ENCODE data around the gene DDX59. TPM values are rescaled to one million over a fixed set of nuclear protein-coding genes. Genes with fewer than 3 reads are reported as not detected.

The DDX59 gene
- polyA plus RNA-seq, 1 of the 3 experiments (the other 2 are of a cell fraction): 8.9 TPM

DNA sequence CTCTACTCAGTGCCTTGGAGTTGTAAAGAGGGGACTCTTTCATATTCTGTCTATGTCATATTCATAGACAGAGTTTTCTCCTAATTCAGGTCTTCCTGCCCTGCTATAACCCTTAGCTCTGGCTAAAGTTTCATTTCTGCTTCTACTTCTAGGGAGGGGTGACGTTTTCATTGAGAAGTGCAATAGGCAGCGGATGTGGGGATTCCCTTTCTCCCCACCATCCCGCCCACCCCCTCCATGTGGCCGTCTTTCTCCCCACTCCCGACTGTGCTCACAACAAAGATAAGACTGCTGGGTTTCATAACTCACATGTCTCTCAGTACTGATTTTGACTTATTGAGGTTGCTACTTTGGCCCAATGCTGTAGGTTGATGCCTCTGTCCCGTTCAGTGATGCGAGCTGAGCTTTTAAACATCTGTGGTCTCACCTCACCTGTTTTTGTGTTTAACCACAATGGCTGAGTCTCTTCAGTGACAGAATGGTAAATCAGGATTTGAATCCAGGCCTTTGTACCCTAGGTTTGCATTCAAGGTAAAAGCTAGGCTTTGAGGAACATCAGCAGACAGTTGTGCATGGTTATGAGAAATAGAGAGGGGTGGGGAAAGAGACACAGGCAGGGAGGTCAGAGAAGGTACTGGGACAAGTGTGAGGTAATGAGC is 41.4 kb downstream of the DDX59 start:
- Histone ChIP-seq H3K9me2 (no peaks in the 10 kb centered on the region), H3K4me3 (ENCODE audit: low read depth in 2 of 2, low read length in 1 of 2) (no peak overlapping the region), H3K27me3 (ENCODE audit: insufficient read depth) (no peaks in the 10 kb centered on the region), H3K79me2 (ENCODE audit: insufficient read depth) (no peaks in the 10 kb centered on the region), H3K4me2 (no peak overlapping the region), H3F3A (replicated peaks; ENCODE audit: insufficient read depth) (peaks cover 4% of the 10 kb centered on the region), H2AFZ (ENCODE audit: low read depth) (no peak overlapping the region), H3K9me3 (no peaks in the 10 kb centered on the region), H3K27ac (ENCODE audit: low read depth in 2 of 2, low read length in 1 of 2) (no peak overlapping the region), H3K9ac (no peak overlapping the region), H3K4me1 (ENCODE audit: control insufficient read depth in 1 of 2, insufficient read depth in 2 of 2, low read depth in 1 of 2, low read length in 1 of 2) (peaks cover 0 to 5% of the 10 kb centered on the region in 2 experiments; a peak in 2 of 4 replicates), H4K20me1 (ENCODE audit: insufficient read depth) (no peaks in the 10 kb centered on the region), H3K36me3 (replicated peaks in 1 of 2; ENCODE audit: control insufficient read depth in 1 of 2, insufficient read depth in 2 of 2, low read length in 1 of 2) (no peaks in the 10 kb centered on the region)
- DNase-seq: no peak
- TF ChIP-seq TAF1 (IDR thresholded peaks at IDR 0.05; ENCODE audit: borderline replicate concordance, low read depth, low read length) (no peak), EZH2phosphoT487 (IDR thresholded peaks at IDR 0.05; ENCODE audit: borderline replicate concordance, low read depth) (no peak), RAD21 (IDR thresholded peaks at IDR 0.05; ENCODE audit: low read length) (no peak), PBX3 (IDR thresholded peaks at IDR 0.05) (no peak), SIN3A (IDR thresholded peaks at IDR 0.05; ENCODE audit: borderline replicate concordance, low read depth, low read length) (no peak), ELF1 (IDR thresholded peaks at IDR 0.05) (no peak), MEF2A (IDR thresholded peaks at IDR 0.05; ENCODE audit: borderline replicate concordance, low read depth) (no peak), FOXM1 (IDR thresholded peaks at IDR 0.05; ENCODE audit: low read depth) (no peak), POLR2AphosphoS5 (IDR thresholded peaks at IDR 0.05; ENCODE audit: low read depth, low read length) (no peak), FOSL2 (IDR thresholded peaks at IDR 0.05; ENCODE audit: borderline replicate concordance, low read depth) (no peak), JUND (IDR thresholded peaks at IDR 0.05) (no peak)
- TF ChIP-seq, protein P1, sequence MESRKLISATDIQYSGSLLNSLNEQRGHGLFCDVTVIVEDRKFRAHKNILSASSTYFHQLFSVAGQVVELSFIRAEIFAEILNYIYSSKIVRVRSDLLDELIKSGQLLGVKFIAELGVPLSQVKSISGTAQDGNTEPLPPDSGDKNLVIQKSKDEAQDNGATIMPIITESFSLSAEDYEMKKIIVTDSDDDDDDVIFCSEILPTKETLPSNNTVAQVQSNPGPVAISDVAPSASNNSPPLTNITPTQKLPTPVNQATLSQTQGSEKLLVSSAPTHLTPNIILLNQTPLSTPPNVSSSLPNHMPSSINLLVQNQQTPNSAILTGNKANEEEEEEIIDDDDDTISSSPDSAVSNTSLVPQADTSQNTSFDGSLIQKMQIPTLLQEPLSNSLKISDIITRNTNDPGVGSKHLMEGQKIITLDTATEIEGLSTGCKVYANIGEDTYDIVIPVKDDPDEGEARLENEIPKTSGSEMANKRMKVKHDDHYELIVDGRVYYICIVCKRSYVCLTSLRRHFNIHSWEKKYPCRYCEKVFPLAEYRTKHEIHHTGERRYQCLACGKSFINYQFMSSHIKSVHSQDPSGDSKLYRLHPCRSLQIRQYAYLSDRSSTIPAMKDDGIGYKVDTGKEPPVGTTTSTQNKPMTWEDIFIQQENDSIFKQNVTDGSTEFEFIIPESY (IDR thresholded peaks at IDR 0.05; ENCODE audit: borderline replicate concordance, low read depth): no peak
- 82% methylated on average over 7 of the region's 7 CpGs for WGBS (ENCODE audit: low lambda C conversion rate)
- POLR2A ChIA-PET: interaction anchor here (0.9 kb wide), 1 partner anchor 110 kb away, joined by 3 read pairs; the partner anchor contains the start of gene CAMSAP2
- CTCF ChIA-PET: interaction anchor here (1.0 kb wide), 1 partner anchor 175 kb away, joined by 5 read pairs; no protein-coding TSS in a partner anchor

DNA sequence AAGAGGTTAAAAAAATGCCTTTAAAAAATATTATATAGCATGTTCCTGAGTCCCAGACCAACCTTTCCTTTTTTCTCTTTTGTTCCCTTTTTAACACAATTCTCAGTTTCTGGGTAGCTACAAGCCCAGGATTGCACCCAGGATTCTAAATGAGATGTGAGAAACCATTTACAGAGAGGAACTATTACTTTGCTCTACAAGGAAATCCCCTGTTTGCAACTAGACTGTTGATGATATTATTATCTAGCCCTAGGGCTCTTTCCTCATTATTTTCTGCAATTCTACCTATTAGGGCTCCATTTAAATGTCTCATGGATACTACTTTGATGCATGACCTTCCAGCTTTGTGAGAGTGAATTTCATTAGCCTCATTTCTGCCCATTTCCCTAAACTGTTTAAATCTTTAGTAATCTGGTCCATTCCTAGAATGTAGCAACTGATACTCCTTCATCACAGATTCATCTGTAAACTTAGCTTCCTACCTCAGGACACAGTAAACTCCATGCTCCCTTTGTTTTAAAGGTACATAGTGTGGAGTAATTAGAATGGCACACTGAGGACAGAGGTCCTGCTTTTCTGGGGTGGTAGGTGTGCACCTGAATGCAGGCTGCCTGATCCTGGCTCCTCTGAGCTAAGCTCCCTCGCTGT is 42.0 kb downstream of the DDX59 start:
- POLR2A ChIA-PET: interaction anchor here (0.9 kb wide), 1 partner anchor 111 kb away, joined by 3 read pairs; the partner anchor contains the start of gene CAMSAP2
- Histone ChIP-seq H3K4me3 (ENCODE audit: low read depth in 2 of 2, low read length in 1 of 2) (no peak overlapping the region), H3K9me3 (no peaks in the 10 kb centered on the region), H2AFZ (ENCODE audit: low read depth) (no peak overlapping the region), H3K4me2 (no peak overlapping the region), H3K9me2 (no peaks in the 10 kb centered on the region), H3K9ac (no peak overlapping the region), H3K27ac (ENCODE audit: low read depth in 2 of 2, low read length in 1 of 2) (0 out of 4 replicates have a peak overlapping the region, but pooled peaks of 1 of the 2 experiments have one; percentile 18), H3K27me3 (ENCODE audit: insufficient read depth) (no peaks in the 10 kb centered on the region), H3K36me3 (replicated peaks in 1 of 2; ENCODE audit: control insufficient read depth in 1 of 2, insufficient read depth in 2 of 2, low read length in 1 of 2) (no peaks in the 10 kb centered on the region), H4K20me1 (ENCODE audit: insufficient read depth) (no peaks in the 10 kb centered on the region), H3K4me1 (ENCODE audit: control insufficient read depth in 1 of 2, insufficient read depth in 2 of 2, low read depth in 1 of 2, low read length in 1 of 2) (peaks cover 0 to 5% of the 10 kb centered on the region in 2 experiments; a peak in 2 of 4 replicates), H3F3A (replicated peaks; ENCODE audit: insufficient read depth) (peaks cover 4% of the 10 kb centered on the region), H3K79me2 (ENCODE audit: insufficient read depth) (no peaks in the 10 kb centered on the region)
- CTCF ChIA-PET: interaction anchor here (1.0 to 1.2 kb wide), 4 partner anchors 14 to 176 kb away, joined by 3 to 5 read pairs (median 4); no protein-coding TSS in a partner anchor
- 100% methylated on average over 1 of the region's 1 CpG for WGBS (ENCODE audit: low lambda C conversion rate)
- peak; percentile 23 for DNase-seq
- no peak for TF ChIP-seq IRF3 (IDR thresholded peaks at IDR 0.05; ENCODE audit: low read depth, low read length)
- TF ChIP-seq PBX3 (IDR thresholded peaks at IDR 0.05): no peak
- TF ChIP-seq, protein P2, sequence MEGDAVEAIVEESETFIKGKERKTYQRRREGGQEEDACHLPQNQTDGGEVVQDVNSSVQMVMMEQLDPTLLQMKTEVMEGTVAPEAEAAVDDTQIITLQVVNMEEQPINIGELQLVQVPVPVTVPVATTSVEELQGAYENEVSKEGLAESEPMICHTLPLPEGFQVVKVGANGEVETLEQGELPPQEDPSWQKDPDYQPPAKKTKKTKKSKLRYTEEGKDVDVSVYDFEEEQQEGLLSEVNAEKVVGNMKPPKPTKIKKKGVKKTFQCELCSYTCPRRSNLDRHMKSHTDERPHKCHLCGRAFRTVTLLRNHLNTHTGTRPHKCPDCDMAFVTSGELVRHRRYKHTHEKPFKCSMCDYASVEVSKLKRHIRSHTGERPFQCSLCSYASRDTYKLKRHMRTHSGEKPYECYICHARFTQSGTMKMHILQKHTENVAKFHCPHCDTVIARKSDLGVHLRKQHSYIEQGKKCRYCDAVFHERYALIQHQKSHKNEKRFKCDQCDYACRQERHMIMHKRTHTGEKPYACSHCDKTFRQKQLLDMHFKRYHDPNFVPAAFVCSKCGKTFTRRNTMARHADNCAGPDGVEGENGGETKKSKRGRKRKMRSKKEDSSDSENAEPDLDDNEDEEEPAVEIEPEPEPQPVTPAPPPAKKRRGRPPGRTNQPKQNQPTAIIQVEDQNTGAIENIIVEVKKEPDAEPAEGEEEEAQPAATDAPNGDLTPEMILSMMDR (IDR thresholded peaks at IDR 0.05): no peak
- TF ChIP-seq FOXM1 (IDR thresholded peaks at IDR 0.05; ENCODE audit: low read depth): no peak
- no peak for TF ChIP-seq SMC3 (IDR thresholded peaks at IDR 0.05; ENCODE audit: low read depth, low read length)
- TF ChIP-seq TAF1 (IDR thresholded peaks at IDR 0.05; ENCODE audit: borderline replicate concordance, low read depth, low read length): no peak
- no peak for TF ChIP-seq CHD2 (IDR thresholded peaks at IDR 0.05; ENCODE audit: low read length, partially characterized antibody)
- no peak for TF ChIP-seq FOXJ3 (CRISPR knock-in tag; IDR thresholded peaks at IDR 0.05)
- no peak for TF ChIP-seq NRF1 (IDR thresholded peaks at IDR 0.05; ENCODE audit: low read depth, low read length)
- TF ChIP-seq NFIC (IDR thresholded peaks at IDR 0.05; ENCODE audit: borderline replicate concordance): no peak
